ENCODE results near the gene CDH13. TPM values are rescaled to one million over a fixed set of nuclear protein-coding genes. Genes with fewer than 3 reads are reported as not detected.

CDH13 gene
- polyA plus RNA-seq, 1 donor from 2014 or later, result 3.2 TPM

GRCh38 chr16:83682868-83683235, 1056.1 kb downstream of the CDH13 start:
- H3K9me3 ChIP-seq (ENCODE audit: low read length), result no peaks in the 10 kb centered on the region
- TF ChIP-seq MXI1 (conservative IDR thresholded peaks at IDR 0.05; ENCODE audit: poor library complexity, severe bottlenecking) (no peak), EZH2 (IDR thresholded peaks at IDR 0.05; ENCODE audit: borderline replicate concordance, insufficient read depth, low read length, poor library complexity, severe bottlenecking) (no peak), TAF1 (IDR thresholded peaks at IDR 0.05; ENCODE audit: low read depth) (no peak), SMC3 (conservative IDR thresholded peaks at IDR 0.05; ENCODE audit: poor library complexity) (no peak), RAD21 (conservative IDR thresholded peaks at IDR 0.05) (no peak), POLR2AphosphoS5 (IDR thresholded peaks at IDR 0.05) (no peak), EP300 (conservative IDR thresholded peaks at IDR 0.05; ENCODE audit: poor library complexity, severe bottlenecking) (no peak)
- TF ChIP-seq, protein P1, sequence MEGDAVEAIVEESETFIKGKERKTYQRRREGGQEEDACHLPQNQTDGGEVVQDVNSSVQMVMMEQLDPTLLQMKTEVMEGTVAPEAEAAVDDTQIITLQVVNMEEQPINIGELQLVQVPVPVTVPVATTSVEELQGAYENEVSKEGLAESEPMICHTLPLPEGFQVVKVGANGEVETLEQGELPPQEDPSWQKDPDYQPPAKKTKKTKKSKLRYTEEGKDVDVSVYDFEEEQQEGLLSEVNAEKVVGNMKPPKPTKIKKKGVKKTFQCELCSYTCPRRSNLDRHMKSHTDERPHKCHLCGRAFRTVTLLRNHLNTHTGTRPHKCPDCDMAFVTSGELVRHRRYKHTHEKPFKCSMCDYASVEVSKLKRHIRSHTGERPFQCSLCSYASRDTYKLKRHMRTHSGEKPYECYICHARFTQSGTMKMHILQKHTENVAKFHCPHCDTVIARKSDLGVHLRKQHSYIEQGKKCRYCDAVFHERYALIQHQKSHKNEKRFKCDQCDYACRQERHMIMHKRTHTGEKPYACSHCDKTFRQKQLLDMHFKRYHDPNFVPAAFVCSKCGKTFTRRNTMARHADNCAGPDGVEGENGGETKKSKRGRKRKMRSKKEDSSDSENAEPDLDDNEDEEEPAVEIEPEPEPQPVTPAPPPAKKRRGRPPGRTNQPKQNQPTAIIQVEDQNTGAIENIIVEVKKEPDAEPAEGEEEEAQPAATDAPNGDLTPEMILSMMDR (IDR thresholded peaks at IDR 0.05; ENCODE audit: poor library complexity, severe bottlenecking), result no peak
- TF ChIP-seq, protein P2, sequence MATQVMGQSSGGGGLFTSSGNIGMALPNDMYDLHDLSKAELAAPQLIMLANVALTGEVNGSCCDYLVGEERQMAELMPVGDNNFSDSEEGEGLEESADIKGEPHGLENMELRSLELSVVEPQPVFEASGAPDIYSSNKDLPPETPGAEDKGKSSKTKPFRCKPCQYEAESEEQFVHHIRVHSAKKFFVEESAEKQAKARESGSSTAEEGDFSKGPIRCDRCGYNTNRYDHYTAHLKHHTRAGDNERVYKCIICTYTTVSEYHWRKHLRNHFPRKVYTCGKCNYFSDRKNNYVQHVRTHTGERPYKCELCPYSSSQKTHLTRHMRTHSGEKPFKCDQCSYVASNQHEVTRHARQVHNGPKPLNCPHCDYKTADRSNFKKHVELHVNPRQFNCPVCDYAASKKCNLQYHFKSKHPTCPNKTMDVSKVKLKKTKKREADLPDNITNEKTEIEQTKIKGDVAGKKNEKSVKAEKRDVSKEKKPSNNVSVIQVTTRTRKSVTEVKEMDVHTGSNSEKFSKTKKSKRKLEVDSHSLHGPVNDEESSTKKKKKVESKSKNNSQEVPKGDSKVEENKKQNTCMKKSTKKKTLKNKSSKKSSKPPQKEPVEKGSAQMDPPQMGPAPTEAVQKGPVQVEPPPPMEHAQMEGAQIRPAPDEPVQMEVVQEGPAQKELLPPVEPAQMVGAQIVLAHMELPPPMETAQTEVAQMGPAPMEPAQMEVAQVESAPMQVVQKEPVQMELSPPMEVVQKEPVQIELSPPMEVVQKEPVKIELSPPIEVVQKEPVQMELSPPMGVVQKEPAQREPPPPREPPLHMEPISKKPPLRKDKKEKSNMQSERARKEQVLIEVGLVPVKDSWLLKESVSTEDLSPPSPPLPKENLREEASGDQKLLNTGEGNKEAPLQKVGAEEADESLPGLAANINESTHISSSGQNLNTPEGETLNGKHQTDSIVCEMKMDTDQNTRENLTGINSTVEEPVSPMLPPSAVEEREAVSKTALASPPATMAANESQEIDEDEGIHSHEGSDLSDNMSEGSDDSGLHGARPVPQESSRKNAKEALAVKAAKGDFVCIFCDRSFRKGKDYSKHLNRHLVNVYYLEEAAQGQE (IDR thresholded peaks at IDR 0.05; ENCODE audit: borderline replicate concordance), result no peak
- no peak overlapping the region for H3K4me3 ChIP-seq (ENCODE audit: low read length)
- no peak overlapping the region for H2AFZ ChIP-seq (ENCODE audit: low read depth, low read length)
- H3K27ac ChIP-seq (ENCODE audit: low read length), result no peak overlapping the region
- no peaks in the 10 kb centered on the region for H3K79me2 ChIP-seq (replicated peaks; ENCODE audit: insufficient read depth, low read length)
- H4K20me1 ChIP-seq (ENCODE audit: insufficient read depth), result no peaks in the 10 kb centered on the region
- H3K9ac ChIP-seq (ENCODE audit: low read length), result no peak overlapping the region
- H3K9me2 ChIP-seq (ENCODE audit: insufficient read depth, low read length), result no peaks in the 10 kb centered on the region
- H3F3A ChIP-seq (ENCODE audit: insufficient read depth, low read length, poor library complexity, severe bottlenecking), result no peaks in the 10 kb centered on the region
- no peaks in the 10 kb centered on the region for H3K36me3 ChIP-seq (ENCODE audit: insufficient read depth, low read length)
- no peaks in the 10 kb centered on the region for H3K27me3 ChIP-seq (ENCODE audit: insufficient read depth, low read depth, low read length)
- H3K4me2 ChIP-seq (ENCODE audit: low read length), result no peak overlapping the region

GRCh38 chr16:83685615-83686165, 1058.9 kb downstream of the CDH13 start:
- no peaks in the 10 kb centered on the region for H3K9me3 ChIP-seq (ENCODE audit: low read length)
- no peaks in the 10 kb centered on the region for H4K20me1 ChIP-seq (ENCODE audit: insufficient read depth)
- TF ChIP-seq EP300 (conservative IDR thresholded peaks at IDR 0.05; ENCODE audit: poor library complexity, severe bottlenecking) (no peak), MXI1 (conservative IDR thresholded peaks at IDR 0.05; ENCODE audit: poor library complexity, severe bottlenecking) (no peak), EZH2 (IDR thresholded peaks at IDR 0.05; ENCODE audit: borderline replicate concordance, insufficient read depth, low read length, poor library complexity, severe bottlenecking) (no peak), SMC3 (conservative IDR thresholded peaks at IDR 0.05; ENCODE audit: poor library complexity) (no peak), RAD21 (conservative IDR thresholded peaks at IDR 0.05) (no peak), POLR2AphosphoS5 (IDR thresholded peaks at IDR 0.05) (no peak), TAF1 (IDR thresholded peaks at IDR 0.05; ENCODE audit: low read depth) (no peak)
- TF ChIP-seq, protein P1 (IDR thresholded peaks at IDR 0.05; ENCODE audit: poor library complexity, severe bottlenecking), result no peak
- TF ChIP-seq, protein P2 (IDR thresholded peaks at IDR 0.05; ENCODE audit: borderline replicate concordance), result no peak
- no peaks in the 10 kb centered on the region for H3K36me3 ChIP-seq (ENCODE audit: insufficient read depth, low read length)
- H3K4me2 ChIP-seq (ENCODE audit: low read length), result no peak overlapping the region
- no peaks in the 10 kb centered on the region for H3K79me2 ChIP-seq (replicated peaks; ENCODE audit: insufficient read depth, low read length)
- H3K27me3 ChIP-seq (ENCODE audit: insufficient read depth, low read depth, low read length), result no peaks in the 10 kb centered on the region
- no peak overlapping the region for H3K9ac ChIP-seq (ENCODE audit: low read length)
- no peak overlapping the region for H3K27ac ChIP-seq (ENCODE audit: low read length)
- no peaks in the 10 kb centered on the region for H3K9me2 ChIP-seq (ENCODE audit: insufficient read depth, low read length)
- H3K4me3 ChIP-seq (ENCODE audit: low read length), result no peak overlapping the region
- H3F3A ChIP-seq (ENCODE audit: insufficient read depth, low read length, poor library complexity, severe bottlenecking), result no peaks in the 10 kb centered on the region
- H2AFZ ChIP-seq (ENCODE audit: low read depth, low read length), result no peak overlapping the region

All from neural cell (in vitro differentiated cells).